IMR-90 (cell line): ENCODE results near the gene MAP3K1. TPM values are rescaled to one million over a fixed set of nuclear protein-coding genes. Genes with fewer than 3 reads are reported as not detected.

ENCODE experiments used
- ATAC-seq: fragments of 200-7000 bp; cut with Tn5 transposase; 2 replicates; pipeline ENCODE4 v1.9.1; 2020; ENCODE audit warnings: low read depth, mild to moderate bottlenecking, moderate library complexity
- BruUV-seq: library from RNA; stranded (reverse); fragments of 400-500 nt; replicated peaks from 2 replicates; lab custom pipeline; 2021; lab: Mats Ljungman, UMichigan
- CTCF ChIA-PET: fragments of 300-600 bp; formaldehyde crosslinking; extraction: SDS; loops from one replicate; lab custom pipeline; 2021; ENCODE audit warnings: antibody characterized with exemption; lab: Yijun Ruan, JAX
- POLR2A ChIA-PET: fragments of 300-600 bp; sonication (Branson Sonifier 250); formaldehyde crosslinking; loops from one replicate; lab custom pipeline; 2022; ENCODE audit warnings: antibody characterized with exemption; ENCODE audit not compliant: unreplicated experiment; lab: Charles Lee
- DNase-seq: peaks from one replicate; pipeline ENCODE4 v3.0.0; 2013
- H2AFZ ChIP-seq: replicated peaks from 2 replicates; pipeline ENCODE3; 2013; ENCODE audit warnings: low read length, mild to moderate bottlenecking; ENCODE audit not compliant: poor library complexity
- H2AK5ac ChIP-seq: 2 replicates; pipeline ENCODE4 v1.6.1; 2013; ENCODE audit warnings: low read depth, low read length, inconsistent platforms
- H2AK9ac ChIP-seq: replicated peaks from 2 replicates; pipeline ENCODE3; 2013; ENCODE audit warnings: mild to moderate bottlenecking, low read depth, low read length, moderate library complexity; ENCODE audit not compliant: poor library complexity
- H2BK120ac ChIP-seq: 2 replicates; pipeline ENCODE4 v1.6.1; 2013; ENCODE audit warnings: low read depth, low read length, inconsistent platforms
- H2BK15ac ChIP-seq: 3 replicates; pipeline ENCODE4 v1.6.1; 2013; ENCODE audit warnings: low read depth, low read length, inconsistent platforms
- H2BK20ac ChIP-seq: 2 replicates; pipeline ENCODE4 v1.6.1; 2013; ENCODE audit warnings: low read depth, mild to moderate bottlenecking, inconsistent platforms, low read length, moderate library complexity
- H2BK5ac ChIP-seq: 2 replicates; pipeline ENCODE4 v1.6.1; 2013; ENCODE audit warnings: mild to moderate bottlenecking, low read depth, low read length, inconsistent platforms; ENCODE audit not compliant: poor library complexity, severe bottlenecking
- H3K14ac ChIP-seq: replicated peaks from 2 replicates; pipeline ENCODE4 v1.6.1; 2013; ENCODE audit warnings: low read depth, low read length, inconsistent platforms
- H3K18ac ChIP-seq: 2 replicates; pipeline ENCODE4 v1.6.1; 2013; ENCODE audit warnings: low read depth, low read length, control low read depth
- H3K23ac ChIP-seq: 2 replicates; pipeline ENCODE4 v1.6.1; 2013; ENCODE audit warnings: low read depth, low read length, inconsistent platforms
- H3K27ac ChIP-seq: 2 replicates; pipeline ENCODE4 v1.5.1; 2013; ENCODE audit warnings: mild to moderate bottlenecking, control low read depth, low read length; ENCODE audit not compliant: insufficient read depth
- H3K27me3 ChIP-seq: 2 replicates; pipeline ENCODE4 v1.6.1; 2013; ENCODE audit warnings: low read length; ENCODE audit not compliant: control insufficient read depth, insufficient read depth
- H3K36me3 ChIP-seq: 2 replicates; pipeline ENCODE4 v1.6.1; 2013; ENCODE audit warnings: low read length, mixed read lengths; ENCODE audit not compliant: control insufficient read depth, insufficient read depth
- H3K4ac ChIP-seq: 2 replicates; pipeline ENCODE4 v1.6.1; 2013; ENCODE audit warnings: low read depth, low read length, inconsistent platforms
- H3K4me1 ChIP-seq: 2 replicates; pipeline ENCODE4 v1.6.1; 2013; ENCODE audit warnings: low read length, mixed read lengths; ENCODE audit not compliant: control insufficient read depth, insufficient read depth
- H3K4me2 ChIP-seq: 2 replicates; pipeline ENCODE4 v1.6.1; 2013; ENCODE audit warnings: low read depth, mild to moderate bottlenecking, control low read depth, low read length, moderate library complexity
- H3K4me3 ChIP-seq: 2 replicates; pipeline ENCODE4 v1.5.1; 2013; ENCODE audit warnings: low read depth, mild to moderate bottlenecking, control low read depth, low read length, moderate library complexity; ENCODE audit not compliant: insufficient read depth
- H3K56ac ChIP-seq: 2 replicates; pipeline ENCODE4 v1.6.1; 2013; ENCODE audit warnings: low read length, inconsistent platforms; ENCODE audit not compliant: insufficient read depth; ENCODE audit errors: extremely low read depth
- H3K79me1 ChIP-seq, 2 experiments: 2 replicates each; pipeline ENCODE4 v1.6.1; 2013; ENCODE audit warnings: low read length in 2 of 2, inconsistent platforms in 1 of 2, low read depth in 1 of 2
- H3K9ac ChIP-seq: 2 replicates; pipeline ENCODE4 v1.6.1; 2013; ENCODE audit warnings: low read depth, low read length, control low read depth
- H3K9me1 ChIP-seq: 2 replicates; pipeline ENCODE4 v1.6.1; 2013; ENCODE audit warnings: low read length, inconsistent platforms; ENCODE audit not compliant: insufficient read depth
- H3K9me3 ChIP-seq: 2 replicates; pipeline ENCODE4 v1.6.1; 2013; ENCODE audit warnings: low read length; ENCODE audit not compliant: control insufficient read depth, insufficient read depth
- H4K20me1 ChIP-seq: 2 replicates; pipeline ENCODE4 v1.6.1; 2013; ENCODE audit warnings: low read length, inconsistent platforms; ENCODE audit not compliant: insufficient read depth
- H4K5ac ChIP-seq: 2 replicates; pipeline ENCODE4 v1.6.1; 2013; ENCODE audit warnings: mild to moderate bottlenecking, low read depth, low read length, control low read depth
- H4K8ac ChIP-seq, 2 experiments: 2 replicates each; pipeline ENCODE4 v1.6.1; 2013; ENCODE audit warnings: low read depth in 2 of 2, low read length in 2 of 2, control low read depth in 1 of 2, inconsistent platforms in 1 of 2
- H4K91ac ChIP-seq: 2 replicates; pipeline ENCODE4 v1.6.1; 2013; ENCODE audit warnings: low read depth, low read length, inconsistent platforms; ENCODE audit not compliant: insufficient read depth
- BHLHE40 ChIP-seq: fragments of 150-350 bp; IDR thresholded peaks from 2 replicates; pipeline ENCODE4 v1.6.1; 2016; ENCODE audit warnings: mild to moderate bottlenecking, low read depth, low read length
- CHD1 ChIP-seq: IDR thresholded peaks from 2 replicates; pipeline ENCODE4 v1.6.1; 2012; ENCODE audit warnings: low read depth, low read length, improper control_type of control experiment
- RAD21 ChIP-seq: IDR thresholded peaks from 2 replicates; pipeline ENCODE4 v1.6.1; 2012; ENCODE audit warnings: low read length, improper control_type of control experiment
- SMC3 ChIP-seq: fragments of 150-350 bp; IDR thresholded peaks from 2 replicates; pipeline ENCODE4 v1.6.1; 2016; ENCODE audit warnings: low read depth, mild to moderate bottlenecking, antibody characterized with exemption, low read length, moderate library complexity
- WGBS, 2 experiments: methylation state at CpG; one replicate each; pipeline versions ENCODE4 v1.1.5 to v1.1.7; 2013; ENCODE audit warnings: missing lambda C conversion rate in 2 of 2; ENCODE audit not compliant: insufficient read length in 1 of 2; ENCODE audit errors: extremely low coverage in 2 of 2; 5-methylcytosine and 5-hydroxymethylcytosine counted together
- dilution Hi-C: fragments of 300-500 bp; cut with HindIII; formaldehyde crosslinking; loops from one replicate; pipeline ENCODE4 v1.14.3; 2018; ENCODE audit warnings: low sequenced_read_pairs; ENCODE audit not compliant: unreplicated experiment
- in situ Hi-C: fragments of 300-500 bp; cut with MboI; formaldehyde crosslinking; loops from 3 replicates; pipeline ENCODE4 v1.14.3; 2019; ENCODE audit warnings: low sequenced_read_pairs, inconsistent platforms, mixed read lengths
- intact Hi-C: fragments of 100-400 bp; cut with micrococcal nuclease; formaldehyde crosslinking; loops from 2 replicates; pipeline ENCODE4 v1.10.0; 2022
- polyA plus RNA-seq, 3 experiments: library from polyadenylated mRNA; depleted of rRNA; stranded (reverse); fragments of >200 nt; gene quantifications; 2 replicates each; pipeline ENCODE4 v1.2.3, GENCODE V29; 2012; ENCODE audit warnings: low replicate concordance in 1 of 3
- total RNA-seq: library from RNA; depleted of rRNA; stranded (reverse); fragments of >200 nt; gene quantifications from 2 replicates; pipeline ENCODE4 v1.2.3, GENCODE V29; 2012
- TF ChIP-seq, protein P1 (sequence below): conservative IDR thresholded peaks from 2 replicates; pipeline ENCODE4 v1.5.1; 2012; ENCODE audit warnings: mild to moderate bottlenecking, low read depth, low read length, improper control_type of control experiment
- TF ChIP-seq, protein P2 (sequence below): fragments of 150-350 bp; IDR thresholded peaks from 2 replicates; pipeline ENCODE4 v1.6.1; 2016; ENCODE audit warnings: low read depth, mild to moderate bottlenecking, low read length, moderate library complexity, borderline replicate concordance

The MAP3K1 gene
- total and polyA plus RNA-seq, 2 of the 4 experiments (the other 2 are of a cell fraction): 3.8 to 18.8 TPM

DNA sequence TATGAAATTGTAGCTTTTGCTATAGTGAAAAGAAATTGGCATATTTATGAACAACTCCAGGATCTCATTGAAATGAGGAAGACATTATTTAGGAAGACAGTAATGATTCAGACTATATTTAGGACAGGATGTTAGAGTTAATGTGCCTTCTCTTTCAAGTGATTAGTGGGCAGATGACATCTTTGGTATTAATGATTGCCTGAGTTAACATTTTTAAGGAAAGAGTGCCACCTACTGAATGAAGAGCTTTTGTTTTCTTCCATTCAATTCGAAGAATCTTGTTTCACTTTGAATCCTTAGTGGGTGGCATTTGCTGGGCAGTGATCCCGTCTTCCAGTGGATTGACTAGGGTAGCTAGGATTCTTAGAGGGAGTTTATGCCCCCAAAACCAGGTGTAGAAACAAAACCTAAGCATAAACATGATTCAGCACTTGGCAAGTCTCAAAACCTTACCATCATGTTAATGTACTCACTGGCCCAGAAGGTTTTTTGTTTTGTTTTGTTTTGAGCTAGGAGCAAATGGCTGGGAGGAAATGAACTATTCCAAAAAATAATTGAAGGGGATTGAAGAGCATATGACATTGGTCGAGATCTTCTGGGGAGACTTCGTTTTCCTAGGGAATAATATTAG, 23.2 kb downstream of the MAP3K1 start:
- Histone ChIP-seq H2BK120ac (peak overlapping the region; percentile 52), H2AK5ac (no peak overlapping the region), H2AFZ (no peak overlapping the region), H2BK5ac (peak overlapping the region; percentile 32), H4K5ac (peak overlapping the region; percentile 95; the same call in 1 of the 2 replicates), H3K18ac (peak overlapping the region; percentile 86), H3K4me3 (peak overlapping the region; percentile 47; the same call in 1 of the 2 replicates), H2BK20ac (peak overlapping the region; percentile 45; the same call in 1 of the 2 replicates), H3K36me3 (no peaks in the 10 kb centered on the region), H3K4me1 (peaks cover 11% of the 10 kb centered on the region), H3K27ac (peak overlapping the region; percentile 62; the same call in 1 of the 2 replicates), H2BK15ac (peak overlapping the region; percentile 12; the same call in 1 of the 3 replicates), H4K91ac (peak overlapping the region; percentile 2; the same call in 1 of the 2 replicates), H3K23ac (peak overlapping the region; percentile 8; the same call in 1 of the 2 replicates), H3K56ac (no peak overlapping the region; the same call in 1 of the 2 replicates), H3K9me3 (no peaks in the 10 kb centered on the region), H4K8ac (peak overlapping the region in 1 of 2 experiments; percentile 34; a peak in 2 of 4 replicates), H3K4ac (peak overlapping the region; percentile 24; the same call in 1 of the 2 replicates), H3K4me2 (peak overlapping the region; percentile 100), H3K9me1 (peaks cover 17% of the 10 kb centered on the region), H3K14ac (peak overlapping the region; percentile 56), H3K9ac (peak overlapping the region; percentile 61; the same call in 1 of the 2 replicates), H3K79me1 (peaks cover 20 to 82% of the 10 kb centered on the region in 2 experiments), H3K27me3 (no peaks in the 10 kb centered on the region), H4K20me1 (peaks cover 63% of the 10 kb centered on the region), H2AK9ac (no peak overlapping the region)
- ChIA-PET CTCF (interaction anchor here (0.5 to 2.8 kb wide), 16 partner anchors 8 to 676 kb away, joined by 3 to 46 read pairs (median 3); no protein-coding TSS in a partner anchor), POLR2A (interaction anchor here (0.6 kb wide), 1 partner anchor 736 kb away, joined by 10 read pairs; no protein-coding TSS in a partner anchor)
- TF ChIP-seq SMC3 (peak; percentile 86), BHLHE40 (no peak), CHD1 (no peak), RAD21 (peak; percentile 83)
- TF ChIP-seq, protein P1, sequence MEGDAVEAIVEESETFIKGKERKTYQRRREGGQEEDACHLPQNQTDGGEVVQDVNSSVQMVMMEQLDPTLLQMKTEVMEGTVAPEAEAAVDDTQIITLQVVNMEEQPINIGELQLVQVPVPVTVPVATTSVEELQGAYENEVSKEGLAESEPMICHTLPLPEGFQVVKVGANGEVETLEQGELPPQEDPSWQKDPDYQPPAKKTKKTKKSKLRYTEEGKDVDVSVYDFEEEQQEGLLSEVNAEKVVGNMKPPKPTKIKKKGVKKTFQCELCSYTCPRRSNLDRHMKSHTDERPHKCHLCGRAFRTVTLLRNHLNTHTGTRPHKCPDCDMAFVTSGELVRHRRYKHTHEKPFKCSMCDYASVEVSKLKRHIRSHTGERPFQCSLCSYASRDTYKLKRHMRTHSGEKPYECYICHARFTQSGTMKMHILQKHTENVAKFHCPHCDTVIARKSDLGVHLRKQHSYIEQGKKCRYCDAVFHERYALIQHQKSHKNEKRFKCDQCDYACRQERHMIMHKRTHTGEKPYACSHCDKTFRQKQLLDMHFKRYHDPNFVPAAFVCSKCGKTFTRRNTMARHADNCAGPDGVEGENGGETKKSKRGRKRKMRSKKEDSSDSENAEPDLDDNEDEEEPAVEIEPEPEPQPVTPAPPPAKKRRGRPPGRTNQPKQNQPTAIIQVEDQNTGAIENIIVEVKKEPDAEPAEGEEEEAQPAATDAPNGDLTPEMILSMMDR: peak; percentile 68
- TF ChIP-seq, protein P2, sequence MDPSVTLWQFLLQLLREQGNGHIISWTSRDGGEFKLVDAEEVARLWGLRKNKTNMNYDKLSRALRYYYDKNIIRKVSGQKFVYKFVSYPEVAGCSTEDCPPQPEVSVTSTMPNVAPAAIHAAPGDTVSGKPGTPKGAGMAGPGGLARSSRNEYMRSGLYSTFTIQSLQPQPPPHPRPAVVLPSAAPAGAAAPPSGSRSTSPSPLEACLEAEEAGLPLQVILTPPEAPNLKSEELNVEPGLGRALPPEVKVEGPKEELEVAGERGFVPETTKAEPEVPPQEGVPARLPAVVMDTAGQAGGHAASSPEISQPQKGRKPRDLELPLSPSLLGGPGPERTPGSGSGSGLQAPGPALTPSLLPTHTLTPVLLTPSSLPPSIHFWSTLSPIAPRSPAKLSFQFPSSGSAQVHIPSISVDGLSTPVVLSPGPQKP: no peak
- no CpG with 5 or more reads among the region's 4 CpGs for WGBS, 2 experiments
- no TSS peak for BruUV-seq
- peak; percentile 74 for DNase-seq
- ATAC-seq: peak; percentile 67
- intact Hi-C loops (loop anchor here (1.0 to 10.0 kb wide), 4 partner anchors 356 to 904 kb away; no protein-coding TSS in a partner anchor), in situ Hi-C loops (loop anchor here (5.0 to 10.0 kb wide), 2 partner anchors 566 to 864 kb away; no protein-coding TSS in a partner anchor), dilution Hi-C loops (no loop called here)
